IMR-90 (cell line): ENCODE data around the gene STX1B. TPM values are rescaled to one million over a fixed set of nuclear protein-coding genes. Genes with fewer than 3 reads are reported as not detected.

Experiments used
- ATAC-seq: fragments of 200-7000 bp; cut with Tn5 transposase; 2 replicates; pipeline ENCODE4 v1.9.1; 2020; ENCODE audit warnings: low read depth, mild to moderate bottlenecking, moderate library complexity
- BruUV-seq: library from RNA; stranded (reverse); fragments of 400-500 nt; replicated peaks from 2 replicates; lab custom pipeline; 2021; lab: Mats Ljungman, UMichigan
- CTCF ChIA-PET: fragments of 300-600 bp; formaldehyde crosslinking; extraction: SDS; loops from one replicate; lab custom pipeline; 2021; ENCODE audit warnings: antibody characterized with exemption; lab: Yijun Ruan, JAX
- POLR2A ChIA-PET: fragments of 300-600 bp; sonication (Branson Sonifier 250); formaldehyde crosslinking; loops from one replicate; lab custom pipeline; 2022; ENCODE audit warnings: antibody characterized with exemption; ENCODE audit not compliant: unreplicated experiment; lab: Charles Lee
- DNase-seq: peaks from one replicate; pipeline ENCODE4 v3.0.0; 2013
- H2AFZ ChIP-seq: replicated peaks from 2 replicates; pipeline ENCODE3; 2013; ENCODE audit warnings: low read length, mild to moderate bottlenecking; ENCODE audit not compliant: poor library complexity
- H2AK5ac ChIP-seq: 2 replicates; pipeline ENCODE4 v1.6.1; 2013; ENCODE audit warnings: low read depth, low read length, inconsistent platforms
- H2AK9ac ChIP-seq: replicated peaks from 2 replicates; pipeline ENCODE3; 2013; ENCODE audit warnings: mild to moderate bottlenecking, low read depth, low read length, moderate library complexity; ENCODE audit not compliant: poor library complexity
- H2BK120ac ChIP-seq: 2 replicates; pipeline ENCODE4 v1.6.1; 2013; ENCODE audit warnings: low read depth, low read length, inconsistent platforms
- H2BK15ac ChIP-seq: 3 replicates; pipeline ENCODE4 v1.6.1; 2013; ENCODE audit warnings: low read depth, low read length, inconsistent platforms
- H2BK20ac ChIP-seq: 2 replicates; pipeline ENCODE4 v1.6.1; 2013; ENCODE audit warnings: low read depth, mild to moderate bottlenecking, inconsistent platforms, low read length, moderate library complexity
- H2BK5ac ChIP-seq: 2 replicates; pipeline ENCODE4 v1.6.1; 2013; ENCODE audit warnings: mild to moderate bottlenecking, low read depth, low read length, inconsistent platforms; ENCODE audit not compliant: poor library complexity, severe bottlenecking
- H3K14ac ChIP-seq: replicated peaks from 2 replicates; pipeline ENCODE4 v1.6.1; 2013; ENCODE audit warnings: low read depth, low read length, inconsistent platforms
- H3K18ac ChIP-seq: 2 replicates; pipeline ENCODE4 v1.6.1; 2013; ENCODE audit warnings: low read depth, low read length, control low read depth
- H3K23ac ChIP-seq: 2 replicates; pipeline ENCODE4 v1.6.1; 2013; ENCODE audit warnings: low read depth, low read length, inconsistent platforms
- H3K27ac ChIP-seq: 2 replicates; pipeline ENCODE4 v1.5.1; 2013; ENCODE audit warnings: mild to moderate bottlenecking, control low read depth, low read length; ENCODE audit not compliant: insufficient read depth
- H3K27me3 ChIP-seq: 2 replicates; pipeline ENCODE4 v1.6.1; 2013; ENCODE audit warnings: low read length; ENCODE audit not compliant: control insufficient read depth, insufficient read depth
- H3K36me3 ChIP-seq: 2 replicates; pipeline ENCODE4 v1.6.1; 2013; ENCODE audit warnings: low read length, mixed read lengths; ENCODE audit not compliant: control insufficient read depth, insufficient read depth
- H3K4ac ChIP-seq: 2 replicates; pipeline ENCODE4 v1.6.1; 2013; ENCODE audit warnings: low read depth, low read length, inconsistent platforms
- H3K4me1 ChIP-seq: 2 replicates; pipeline ENCODE4 v1.6.1; 2013; ENCODE audit warnings: low read length, mixed read lengths; ENCODE audit not compliant: control insufficient read depth, insufficient read depth
- H3K4me2 ChIP-seq: 2 replicates; pipeline ENCODE4 v1.6.1; 2013; ENCODE audit warnings: low read depth, mild to moderate bottlenecking, control low read depth, low read length, moderate library complexity
- H3K4me3 ChIP-seq: 2 replicates; pipeline ENCODE4 v1.5.1; 2013; ENCODE audit warnings: low read depth, mild to moderate bottlenecking, control low read depth, low read length, moderate library complexity; ENCODE audit not compliant: insufficient read depth
- H3K56ac ChIP-seq: 2 replicates; pipeline ENCODE4 v1.6.1; 2013; ENCODE audit warnings: low read length, inconsistent platforms; ENCODE audit not compliant: insufficient read depth; ENCODE audit errors: extremely low read depth
- H3K79me1 ChIP-seq, 2 experiments: 2 replicates each; pipeline ENCODE4 v1.6.1; 2013; ENCODE audit warnings: low read length in 2 of 2, inconsistent platforms in 1 of 2, low read depth in 1 of 2
- H3K9ac ChIP-seq: 2 replicates; pipeline ENCODE4 v1.6.1; 2013; ENCODE audit warnings: low read depth, low read length, control low read depth
- H3K9me1 ChIP-seq: 2 replicates; pipeline ENCODE4 v1.6.1; 2013; ENCODE audit warnings: low read length, inconsistent platforms; ENCODE audit not compliant: insufficient read depth
- H3K9me3 ChIP-seq: 2 replicates; pipeline ENCODE4 v1.6.1; 2013; ENCODE audit warnings: low read length; ENCODE audit not compliant: control insufficient read depth, insufficient read depth
- H4K20me1 ChIP-seq: 2 replicates; pipeline ENCODE4 v1.6.1; 2013; ENCODE audit warnings: low read length, inconsistent platforms; ENCODE audit not compliant: insufficient read depth
- H4K5ac ChIP-seq: 2 replicates; pipeline ENCODE4 v1.6.1; 2013; ENCODE audit warnings: mild to moderate bottlenecking, low read depth, low read length, control low read depth
- H4K8ac ChIP-seq, 2 experiments: 2 replicates each; pipeline ENCODE4 v1.6.1; 2013; ENCODE audit warnings: low read depth in 2 of 2, low read length in 2 of 2, control low read depth in 1 of 2, inconsistent platforms in 1 of 2
- H4K91ac ChIP-seq: 2 replicates; pipeline ENCODE4 v1.6.1; 2013; ENCODE audit warnings: low read depth, low read length, inconsistent platforms; ENCODE audit not compliant: insufficient read depth
- BHLHE40 ChIP-seq: fragments of 150-350 bp; IDR thresholded peaks from 2 replicates; pipeline ENCODE4 v1.6.1; 2016; ENCODE audit warnings: mild to moderate bottlenecking, low read depth, low read length
- MAFK ChIP-seq: IDR thresholded peaks from 2 replicates; pipeline ENCODE4 v1.6.1; 2012; ENCODE audit warnings: low read depth, low read length, improper control_type of control experiment
- MAZ ChIP-seq: IDR thresholded peaks from 2 replicates; pipeline ENCODE4 v1.6.1; 2012; ENCODE audit warnings: low read depth, mild to moderate bottlenecking, low read length, improper control_type of control experiment, moderate library complexity, borderline replicate concordance
- POLR2A ChIP-seq: IDR thresholded peaks from 2 replicates; pipeline ENCODE4 v1.6.1; 2012; ENCODE audit warnings: mild to moderate bottlenecking, low read depth, low read length
- RAD21 ChIP-seq: IDR thresholded peaks from 2 replicates; pipeline ENCODE4 v1.6.1; 2012; ENCODE audit warnings: low read length, improper control_type of control experiment
- SMC3 ChIP-seq: fragments of 150-350 bp; IDR thresholded peaks from 2 replicates; pipeline ENCODE4 v1.6.1; 2016; ENCODE audit warnings: low read depth, mild to moderate bottlenecking, antibody characterized with exemption, low read length, moderate library complexity
- USF2 ChIP-seq: fragments of 150-350 bp; IDR thresholded peaks from 2 replicates; pipeline ENCODE4 v1.6.1; 2017; ENCODE audit warnings: mild to moderate bottlenecking, antibody characterized with exemption, low read length, low read depth
- WGBS, 2 experiments: methylation state at CpG; one replicate each; pipeline versions ENCODE4 v1.1.5 to v1.1.7; 2013; ENCODE audit warnings: missing lambda C conversion rate in 2 of 2; ENCODE audit not compliant: insufficient read length in 1 of 2; ENCODE audit errors: extremely low coverage in 2 of 2; 5-methylcytosine and 5-hydroxymethylcytosine counted together
- dilution Hi-C: fragments of 300-500 bp; cut with HindIII; formaldehyde crosslinking; loops from one replicate; pipeline ENCODE4 v1.14.3; 2018; ENCODE audit warnings: low sequenced_read_pairs; ENCODE audit not compliant: unreplicated experiment
- in situ Hi-C: fragments of 300-500 bp; cut with MboI; formaldehyde crosslinking; loops from 3 replicates; pipeline ENCODE4 v1.14.3; 2019; ENCODE audit warnings: low sequenced_read_pairs, inconsistent platforms, mixed read lengths
- intact Hi-C: fragments of 100-400 bp; cut with micrococcal nuclease; formaldehyde crosslinking; loops from 2 replicates; pipeline ENCODE4 v1.10.0; 2022
- polyA plus RNA-seq, 3 experiments: library from polyadenylated mRNA; depleted of rRNA; stranded (reverse); fragments of >200 nt; gene quantifications; 2 replicates each; pipeline ENCODE4 v1.2.3, GENCODE V29; 2012; ENCODE audit warnings: low replicate concordance in 1 of 3
- total RNA-seq: library from RNA; depleted of rRNA; stranded (reverse); fragments of >200 nt; gene quantifications from 2 replicates; pipeline ENCODE4 v1.2.3, GENCODE V29; 2012

STX1B gene
- total and polyA plus RNA-seq, 2 of the 4 experiments (the other 2 are of a cell fraction): 3.9 to 14.9 TPM

DNA sequence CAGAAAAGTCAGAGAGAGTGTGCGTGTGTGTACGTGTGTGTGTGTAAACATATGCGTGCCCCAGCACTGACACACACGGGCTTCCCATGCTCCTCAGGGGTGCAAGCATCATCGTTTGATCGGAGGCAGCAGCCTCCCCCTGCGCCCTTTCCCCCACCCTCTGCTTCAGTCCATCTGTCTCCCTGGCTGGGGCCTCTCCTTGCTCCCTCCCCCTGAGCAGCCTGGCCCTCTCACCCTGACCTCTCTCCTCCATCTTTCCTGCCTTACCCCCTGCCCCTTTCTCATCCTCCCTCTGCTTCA, 4.4 kb downstream of the STX1B start:
- H3K4ac ChIP-seq: peak overlapping the region; percentile 78
- BruUV-seq: no TSS peak
- peak overlapping the region; percentile 39; the same call in 1 of the 2 replicates for H3K18ac ChIP-seq
- H3K9ac ChIP-seq: no peak overlapping the region
- intact Hi-C loops (no loop called here), in situ Hi-C loops (no loop called here), dilution Hi-C loops (no loop called here)
- H2AK9ac ChIP-seq: peak overlapping the region; percentile 75
- H3K56ac ChIP-seq: no peak overlapping the region
- H2AFZ ChIP-seq: peak overlapping the region; percentile 73
- H3K23ac ChIP-seq: peak overlapping the region; percentile 14; the same call in 1 of the 2 replicates
- ChIA-PET POLR2A (no interaction called here), CTCF (no interaction called here)
- H3K79me1 ChIP-seq: peaks cover 4 to 41% of the 10 kb centered on the region in 2 experiments; a peak in 3 of 4 replicates
- TF ChIP-seq USF2 (no peak), SMC3 (no peak), BHLHE40 (0 out of 2 replicates have a peak, but pooled peaks have one; percentile 31), RAD21 (no peak), POLR2A (no peak), MAFK (no peak), MAZ (0 out of 2 replicates have a peak, but pooled peaks have one; percentile 26)
- H3K4me3 ChIP-seq: no peak overlapping the region
- H3K4me2 ChIP-seq: peak overlapping the region; percentile 10
- H2BK5ac ChIP-seq: peak overlapping the region; percentile 77
- H4K8ac ChIP-seq: peak overlapping the region; percentile 5 to 66; a peak in 3 of 4 replicates
- peaks cover 30% of the 10 kb centered on the region for H3K4me1 ChIP-seq
- no peaks in the 10 kb centered on the region for H3K27me3 ChIP-seq
- H4K5ac ChIP-seq: peak overlapping the region; percentile 31; the same call in 1 of the 2 replicates
- 0 out of 2 replicates have a peak, but pooled peaks cover 5% of the 10 kb centered on the region for H3K9me1 ChIP-seq
- peak overlapping the region; percentile 90 for H2AK5ac ChIP-seq
- ATAC-seq (peak; percentile 22; the same call in 1 of the 2 replicates), DNase-seq (peak; percentile 76)
- no peak overlapping the region for H3K27ac ChIP-seq
- peak overlapping the region; percentile 71 for H2BK120ac ChIP-seq
- H2BK15ac ChIP-seq: peak overlapping the region; percentile 70; the same call in 1 of the 3 replicates
- WGBS, 2 experiments: 13% methylated on average over 3 of the region's 7 CpGs; no CpG with 5 or more reads in 1 of the 2 experiments
- no peaks in the 10 kb centered on the region for H3K9me3 ChIP-seq
- H4K20me1 ChIP-seq: no peaks in the 10 kb centered on the region
- peak overlapping the region; percentile 28; the same call in 1 of the 2 replicates for H2BK20ac ChIP-seq
- peak overlapping the region; percentile 50 for H4K91ac ChIP-seq
- no peak overlapping the region; the same call in 1 of the 2 replicates for H3K14ac ChIP-seq
- no peaks in the 10 kb centered on the region for H3K36me3 ChIP-seq
